HepG2 (cell line): ENCODE measurements around the gene DLL3.

ENCODE experiments used
- ARNTL ChIP-seq: sonication (generic); formaldehyde crosslinking; IDR thresholded peaks from 2 replicates; pipeline ENCODE4 v1.4.0; 2020; ENCODE audit warnings: mild to moderate bottlenecking, missing genetic modification reagents
- CEBPB ChIP-seq: IDR thresholded peaks from 2 replicates; pipeline ENCODE4 v1.6.1; 2011; ENCODE audit warnings: low read depth, low read length, improper control_type of control experiment, borderline replicate concordance
- JUN ChIP-seq: sonication (generic); formaldehyde crosslinking; IDR thresholded peaks from 2 replicates; pipeline ENCODE4 v1.4.0; 2020; ENCODE audit warnings: mild to moderate bottlenecking, missing genetic modification reagents
- MBD4 ChIP-seq: IDR thresholded peaks from 2 replicates; pipeline ENCODE4 v1.6.1; 2012; ENCODE audit warnings: low read length, inconsistent platforms, borderline replicate concordance
- TF ChIP-seq, protein P1 (sequence below): sonication (generic); formaldehyde crosslinking; IDR thresholded peaks from 2 replicates; pipeline ENCODE4 v1.4.0; 2020; ENCODE audit warnings: missing genetic modification reagents

DNA sequence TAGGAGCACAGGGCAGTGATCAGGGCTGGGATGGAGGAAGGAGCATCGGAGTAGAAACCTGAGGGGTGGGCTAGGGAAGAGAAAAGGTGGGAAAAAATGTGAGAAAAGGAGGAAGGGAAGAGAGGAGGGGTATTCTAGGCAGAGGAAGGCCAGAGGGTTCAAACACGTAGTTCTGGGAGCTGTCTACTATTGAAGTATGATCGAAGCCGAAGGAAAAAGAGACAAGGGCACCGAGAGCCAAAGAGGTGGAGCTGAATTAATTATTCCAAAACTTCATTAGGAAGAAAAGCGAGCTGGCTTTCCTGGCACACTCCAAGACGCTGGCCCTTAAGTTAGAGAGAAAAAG lies 7.8 kb downstream of the DLL3 start:
- TF ChIP-seq JUN (CRISPR knock-in tag) (no peak), CEBPB (no peak), ARNTL (CRISPR knock-in tag) (no peak), MBD4 (no peak)
- TF ChIP-seq, protein P1, sequence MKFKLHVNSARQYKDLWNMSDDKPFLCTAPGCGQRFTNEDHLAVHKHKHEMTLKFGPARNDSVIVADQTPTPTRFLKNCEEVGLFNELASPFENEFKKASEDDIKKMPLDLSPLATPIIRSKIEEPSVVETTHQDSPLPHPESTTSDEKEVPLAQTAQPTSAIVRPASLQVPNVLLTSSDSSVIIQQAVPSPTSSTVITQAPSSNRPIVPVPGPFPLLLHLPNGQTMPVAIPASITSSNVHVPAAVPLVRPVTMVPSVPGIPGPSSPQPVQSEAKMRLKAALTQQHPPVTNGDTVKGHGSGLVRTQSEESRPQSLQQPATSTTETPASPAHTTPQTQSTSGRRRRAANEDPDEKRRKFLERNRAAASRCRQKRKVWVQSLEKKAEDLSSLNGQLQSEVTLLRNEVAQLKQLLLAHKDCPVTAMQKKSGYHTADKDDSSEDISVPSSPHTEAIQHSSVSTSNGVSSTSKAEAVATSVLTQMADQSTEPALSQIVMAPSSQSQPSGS (CRISPR knock-in tag), result no peak
